Measurements from ENCODE around the gene SOS1. TPM values are rescaled to one million over a fixed set of nuclear protein-coding genes. Genes with fewer than 3 reads are reported as not detected.
"Not testable (repeated sequence)": the region's sequence is repeated elsewhere in the genome, so short reads cannot be mapped to it uniquely, and the experiment has no call there.

Gene SOS1
- total and polyA plus RNA-seq, 2 of the 13 experiments (the other 11 are each of a cell fraction or from before 2014, with no cell fraction given), result 20.8 to 60.4 TPM

GRCh38 chr2:39138187-39138836 lies 17.5 kb upstream of the SOS1 start (continued):
- TF ChIP-seq ZNF317 (CRISPR knock-in tag; IDR thresholded peaks at IDR 0.05) (peak; percentile 37; the same call in 1 of the 2 replicates), ZEB1 (IDR thresholded peaks at IDR 0.05; ENCODE audit: insufficient replicate concordance, low read depth) (peak; percentile 1), KDM6A (CRISPR knock-in tag; IDR thresholded peaks at IDR 0.05; ENCODE audit: low read depth) (0 out of 2 replicates have a peak, but pooled peaks have one; percentile 23), ELF3 (CRISPR knock-in tag; IDR thresholded peaks at IDR 0.05) (peak; percentile 60), HIVEP1 (CRISPR knock-in tag; IDR thresholded peaks at IDR 0.05) (0 out of 2 replicates have a peak, but pooled peaks have one; percentile 26), NR2F1 (CRISPR knock-in tag; IDR thresholded peaks at IDR 0.05) (peak in 1 of 2 experiments; percentile 51; a peak in 1 of 4 replicates), ATF7 (CRISPR knock-in tag; IDR thresholded peaks at IDR 0.05) (peak; percentile 64; the same call in 1 of the 2 replicates), ISL2 (CRISPR knock-in tag; IDR thresholded peaks at IDR 0.05) (peak; percentile 76), BCL6 (CRISPR knock-in tag; IDR thresholded peaks at IDR 0.05) (peak; percentile 92), PAXIP1 (CRISPR knock-in tag; conservative IDR thresholded peaks at IDR 0.05) (peak; percentile 90), FOXK1 (CRISPR knock-in tag; IDR thresholded peaks at IDR 0.05; ENCODE audit: borderline replicate concordance, low read depth) (peak; percentile 84; the same call in 1 of the 2 replicates), ZNF589 (CRISPR knock-in tag; conservative IDR thresholded peaks at IDR 0.05) (0 out of 2 replicates have a peak, but pooled peaks have one; percentile 66), NR2F6 (IDR thresholded peaks at IDR 0.05) (0 out of 2 replicates have a peak, but pooled peaks have one; percentile 25), NR2F6 (CRISPR knock-in tag; IDR thresholded peaks at IDR 0.05) (peak; percentile 60; the same call in 1 of the 2 replicates), SKIL (CRISPR knock-in tag; IDR thresholded peaks at IDR 0.05; ENCODE audit: borderline replicate concordance) (peak; percentile 65; the same call in 1 of the 2 replicates), ZNF841 (CRISPR knock-in tag; IDR thresholded peaks at IDR 0.05; ENCODE audit: borderline replicate concordance) (0 out of 2 replicates have a peak, but pooled peaks have one; percentile 23), SOX5 (CRISPR knock-in tag; IDR thresholded peaks at IDR 0.05; ENCODE audit: borderline replicate concordance) (peak; percentile 96), ERF (CRISPR knock-in tag; IDR thresholded peaks at IDR 0.05) (0 out of 2 replicates have a peak, but pooled peaks have one; percentile 41), RARA (CRISPR knock-in tag; IDR thresholded peaks at IDR 0.05) (peak; percentile 80), YEATS4 (CRISPR knock-in tag; IDR thresholded peaks at IDR 0.05; ENCODE audit: borderline replicate concordance) (peak; percentile 35; the same call in 1 of the 2 replicates), MAFG (CRISPR knock-in tag; IDR thresholded peaks at IDR 0.05) (peak; percentile 93)
- TF ChIP-seq, protein P1, sequence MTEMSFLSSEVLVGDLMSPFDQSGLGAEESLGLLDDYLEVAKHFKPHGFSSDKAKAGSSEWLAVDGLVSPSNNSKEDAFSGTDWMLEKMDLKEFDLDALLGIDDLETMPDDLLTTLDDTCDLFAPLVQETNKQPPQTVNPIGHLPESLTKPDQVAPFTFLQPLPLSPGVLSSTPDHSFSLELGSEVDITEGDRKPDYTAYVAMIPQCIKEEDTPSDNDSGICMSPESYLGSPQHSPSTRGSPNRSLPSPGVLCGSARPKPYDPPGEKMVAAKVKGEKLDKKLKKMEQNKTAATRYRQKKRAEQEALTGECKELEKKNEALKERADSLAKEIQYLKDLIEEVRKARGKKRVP (CRISPR knock-in tag; IDR thresholded peaks at IDR 0.05), result peak in 1 of 2 experiments; percentile 83; a peak in 2 of 4 replicates
- not testable (repeated sequence) for TF ChIP-seq ATF7 (IDR thresholded peaks at IDR 0.05)

All from HepG2 (cell line).